Breast epithelium (tissue), 3 donors: ENCODE measurements around the gene GRIN2D.

ENCODE experiments used
- POLR2A ChIP-seq: fragments of 450-650 bp; IDR thresholded peaks from one replicate; pipeline ENCODE4 v1.6.1; 2016; ENCODE audit warnings: antibody characterized with exemption, mild to moderate bottlenecking, moderate library complexity
- POLR2AphosphoS5 ChIP-seq, 3 donors: sonication (generic); formaldehyde crosslinking; IDR thresholded peaks; one replicate each; pipeline ENCODE4 v1.6.1; 2017; ENCODE audit warnings: antibody characterized with exemption in 3 of 3
- TF ChIP-seq, protein P1 (sequence below), 3 donors: fragments of 450-650 bp; IDR thresholded peaks; one replicate each; pipeline ENCODE4 v1.5.1; 2016 to 2017; ENCODE audit warnings: antibody characterized with exemption in 3 of 3, mild to moderate bottlenecking in 3 of 3, moderate library complexity in 3 of 3

DNA sequence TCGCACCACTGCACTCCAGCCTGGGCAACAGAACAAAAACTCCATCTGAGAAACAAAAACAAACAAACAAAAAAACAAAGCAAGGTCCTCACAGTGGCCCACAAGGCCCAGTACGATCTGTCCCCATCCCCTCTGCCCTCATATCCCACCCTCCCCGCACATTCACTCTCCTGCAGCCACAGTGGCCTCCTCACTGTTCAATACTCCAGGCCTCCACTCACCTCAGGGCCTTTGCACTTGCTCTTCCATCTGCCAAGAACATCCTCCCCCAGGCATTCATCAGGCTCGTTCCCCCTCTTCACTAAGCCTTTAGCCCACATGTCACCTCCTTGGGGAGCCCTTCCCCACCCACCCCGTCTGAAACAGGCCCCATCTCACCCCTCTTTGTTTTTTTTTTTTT, 34.3 kb upstream of the GRIN2D start:
- TF ChIP-seq, protein P1, sequence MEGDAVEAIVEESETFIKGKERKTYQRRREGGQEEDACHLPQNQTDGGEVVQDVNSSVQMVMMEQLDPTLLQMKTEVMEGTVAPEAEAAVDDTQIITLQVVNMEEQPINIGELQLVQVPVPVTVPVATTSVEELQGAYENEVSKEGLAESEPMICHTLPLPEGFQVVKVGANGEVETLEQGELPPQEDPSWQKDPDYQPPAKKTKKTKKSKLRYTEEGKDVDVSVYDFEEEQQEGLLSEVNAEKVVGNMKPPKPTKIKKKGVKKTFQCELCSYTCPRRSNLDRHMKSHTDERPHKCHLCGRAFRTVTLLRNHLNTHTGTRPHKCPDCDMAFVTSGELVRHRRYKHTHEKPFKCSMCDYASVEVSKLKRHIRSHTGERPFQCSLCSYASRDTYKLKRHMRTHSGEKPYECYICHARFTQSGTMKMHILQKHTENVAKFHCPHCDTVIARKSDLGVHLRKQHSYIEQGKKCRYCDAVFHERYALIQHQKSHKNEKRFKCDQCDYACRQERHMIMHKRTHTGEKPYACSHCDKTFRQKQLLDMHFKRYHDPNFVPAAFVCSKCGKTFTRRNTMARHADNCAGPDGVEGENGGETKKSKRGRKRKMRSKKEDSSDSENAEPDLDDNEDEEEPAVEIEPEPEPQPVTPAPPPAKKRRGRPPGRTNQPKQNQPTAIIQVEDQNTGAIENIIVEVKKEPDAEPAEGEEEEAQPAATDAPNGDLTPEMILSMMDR (IDR thresholded peaks at IDR 0.05) = no peak
- TF ChIP-seq POLR2A (no peak), POLR2AphosphoS5 (IDR thresholded peaks at IDR 0.05) (no peak)
